OCI-LY1 (cell line): ENCODE measurements around the gene AMPD3.

Source experiments
- H2AFZ ChIP-seq: fragments of 200-600 bp; sonication (generic), shearing (Covaris generic); 2 replicates; pipeline ENCODE4 v1.6.0; 2014; ENCODE audit warnings: antibody characterized with exemption, mild to moderate bottlenecking, low read length
- H3F3A ChIP-seq: fragments of 200-600 bp; sonication (generic), shearing (Covaris generic); 2 replicates; pipeline ENCODE4 v1.6.0; 2014; ENCODE audit warnings: mild to moderate bottlenecking, antibody characterized with exemption, low read length, moderate library complexity; ENCODE audit not compliant: insufficient read depth
- H3K27ac ChIP-seq: fragments of 200-600 bp; sonication (generic); 2 replicates; pipeline ENCODE4 v1.5.1; 2014; ENCODE audit warnings: low read length, mixed run types, mild to moderate bottlenecking, low read depth; ENCODE audit not compliant: poor library complexity, severe bottlenecking
- H3K27me3 ChIP-seq: fragments of 200-600 bp; sonication (generic); 2 replicates; pipeline ENCODE4 v1.6.0; 2014; ENCODE audit warnings: antibody characterized with exemption, mild to moderate bottlenecking, low read length, moderate library complexity; ENCODE audit not compliant: insufficient read depth
- H3K36me3 ChIP-seq: fragments of 200-600 bp; sonication (generic); 2 replicates; pipeline ENCODE4 v1.6.1; 2014; ENCODE audit warnings: mild to moderate bottlenecking, antibody characterized with exemption, low read length, moderate library complexity, mixed read lengths; ENCODE audit not compliant: insufficient read depth
- H3K4me1 ChIP-seq: fragments of 200-600 bp; sonication (generic); 2 replicates; pipeline ENCODE4 v1.5.1; 2014; ENCODE audit warnings: mild to moderate bottlenecking, low read length, moderate library complexity; ENCODE audit not compliant: insufficient read depth, severe bottlenecking
- H3K4me2 ChIP-seq: fragments of 200-600 bp; sonication (generic), shearing (Covaris generic); 2 replicates; pipeline ENCODE4 v1.6.1; 2014; ENCODE audit warnings: low read length
- H3K4me3 ChIP-seq: fragments of 200-600 bp; sonication (generic); 2 replicates; pipeline ENCODE4 v1.5.1; 2014; ENCODE audit warnings: low read length, low read depth, mild to moderate bottlenecking, mixed read lengths; ENCODE audit not compliant: poor library complexity, severe bottlenecking
- H3K79me2 ChIP-seq: fragments of 200-600 bp; shearing (Covaris generic); 2 replicates; pipeline ENCODE4 v1.6.1; 2016; ENCODE audit warnings: mixed run types, low read length, mixed read lengths; ENCODE audit not compliant: insufficient read depth
- H3K9ac ChIP-seq: fragments of 200-600 bp; sonication (generic), shearing (Covaris generic); 2 replicates; pipeline ENCODE4 v1.6.1; 2014; ENCODE audit warnings: mild to moderate bottlenecking, low read length, mixed read lengths
- H3K9me2 ChIP-seq: fragments of 200-600 bp; sonication (generic), shearing (Covaris generic); 2 replicates; pipeline ENCODE4 v1.6.1; 2014; ENCODE audit warnings: low read depth, mild to moderate bottlenecking, low read length, mixed read lengths
- H3K9me3 ChIP-seq: fragments of 200-600 bp; shearing (Covaris generic); 2 replicates; pipeline ENCODE4 v1.6.1; 2014; ENCODE audit warnings: low read length, mixed read lengths
- H4K20me1 ChIP-seq: fragments of 200-600 bp; sonication (generic), shearing (Covaris generic); 2 replicates; pipeline ENCODE4 v1.6.0; 2016; ENCODE audit warnings: mild to moderate bottlenecking, low read length; ENCODE audit not compliant: insufficient read depth
- EZH2 ChIP-seq: fragments of 200-600 bp; sonication (generic), shearing (Covaris generic); IDR thresholded peaks from 2 replicates; pipeline ENCODE4 v1.8.0; 2017; ENCODE audit warnings: borderline replicate concordance, mixed run types, mild to moderate bottlenecking, antibody characterized with exemption, low read length, moderate library complexity, mixed read lengths
- TF ChIP-seq, protein P1 (sequence below): fragments of 200-600 bp; sonication (generic), shearing (Covaris generic); IDR thresholded peaks from 2 replicates; pipeline ENCODE4 v1.5.1; 2017; ENCODE audit warnings: mild to moderate bottlenecking, antibody characterized with exemption, low read length, moderate library complexity, mixed read lengths

AMPD3 gene

DNA sequence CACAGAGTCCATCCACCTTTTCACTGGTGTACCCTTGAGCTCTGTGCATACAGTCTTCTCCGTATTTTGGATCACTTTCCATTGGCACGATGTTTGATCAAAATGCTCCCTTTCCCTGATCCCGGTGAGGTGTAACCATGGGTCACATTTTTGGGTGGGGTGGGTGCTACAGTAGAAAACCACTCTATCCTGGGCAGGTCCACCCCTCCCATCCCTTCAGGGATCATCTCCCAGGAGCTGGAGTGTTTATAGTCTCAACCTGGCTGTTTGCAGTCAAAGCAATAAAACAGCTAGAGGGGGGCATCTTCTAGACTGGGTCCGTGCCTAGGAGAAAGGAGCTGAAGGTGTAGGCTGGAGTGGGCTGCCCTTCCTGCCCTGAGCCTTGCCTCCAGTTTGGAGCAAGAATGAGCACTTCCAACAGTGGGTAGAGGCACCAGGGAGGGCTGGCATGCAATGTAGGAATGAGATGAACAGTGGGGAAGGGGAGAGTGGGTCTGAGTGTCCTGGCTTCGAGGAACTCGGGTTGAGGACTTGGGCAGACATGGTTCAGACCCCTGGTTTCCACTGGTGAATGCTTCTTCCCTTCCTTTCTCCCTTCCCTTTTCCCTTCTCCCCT, 47.1 kb downstream of the AMPD3 start:
- Histone ChIP-seq H3K4me3 (no peak overlapping the region), H3F3A (no peaks in the 10 kb centered on the region), H3K9me2 (no peaks in the 10 kb centered on the region), H3K4me1 (no peaks in the 10 kb centered on the region), H2AFZ (no peak overlapping the region), H3K9me3 (no peaks in the 10 kb centered on the region), H4K20me1 (no peaks in the 10 kb centered on the region), H3K4me2 (no peak overlapping the region), H3K27me3 (no peaks in the 10 kb centered on the region), H3K79me2 (no peaks in the 10 kb centered on the region), H3K36me3 (peaks cover 72% of the 10 kb centered on the region; the same call in 1 of the 2 replicates), H3K27ac (no peak overlapping the region), H3K9ac (no peak overlapping the region)
- no peak for TF ChIP-seq EZH2
- TF ChIP-seq, protein P1, sequence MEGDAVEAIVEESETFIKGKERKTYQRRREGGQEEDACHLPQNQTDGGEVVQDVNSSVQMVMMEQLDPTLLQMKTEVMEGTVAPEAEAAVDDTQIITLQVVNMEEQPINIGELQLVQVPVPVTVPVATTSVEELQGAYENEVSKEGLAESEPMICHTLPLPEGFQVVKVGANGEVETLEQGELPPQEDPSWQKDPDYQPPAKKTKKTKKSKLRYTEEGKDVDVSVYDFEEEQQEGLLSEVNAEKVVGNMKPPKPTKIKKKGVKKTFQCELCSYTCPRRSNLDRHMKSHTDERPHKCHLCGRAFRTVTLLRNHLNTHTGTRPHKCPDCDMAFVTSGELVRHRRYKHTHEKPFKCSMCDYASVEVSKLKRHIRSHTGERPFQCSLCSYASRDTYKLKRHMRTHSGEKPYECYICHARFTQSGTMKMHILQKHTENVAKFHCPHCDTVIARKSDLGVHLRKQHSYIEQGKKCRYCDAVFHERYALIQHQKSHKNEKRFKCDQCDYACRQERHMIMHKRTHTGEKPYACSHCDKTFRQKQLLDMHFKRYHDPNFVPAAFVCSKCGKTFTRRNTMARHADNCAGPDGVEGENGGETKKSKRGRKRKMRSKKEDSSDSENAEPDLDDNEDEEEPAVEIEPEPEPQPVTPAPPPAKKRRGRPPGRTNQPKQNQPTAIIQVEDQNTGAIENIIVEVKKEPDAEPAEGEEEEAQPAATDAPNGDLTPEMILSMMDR, result no peak

- Histone ChIP-seq H3K4me2 (no peak overlapping the region), H3K4me3 (no peak overlapping the region)
Measured at GRCh38 chr11:10502770-10503169, 47.7 kb downstream of the AMPD3 start.

DNA sequence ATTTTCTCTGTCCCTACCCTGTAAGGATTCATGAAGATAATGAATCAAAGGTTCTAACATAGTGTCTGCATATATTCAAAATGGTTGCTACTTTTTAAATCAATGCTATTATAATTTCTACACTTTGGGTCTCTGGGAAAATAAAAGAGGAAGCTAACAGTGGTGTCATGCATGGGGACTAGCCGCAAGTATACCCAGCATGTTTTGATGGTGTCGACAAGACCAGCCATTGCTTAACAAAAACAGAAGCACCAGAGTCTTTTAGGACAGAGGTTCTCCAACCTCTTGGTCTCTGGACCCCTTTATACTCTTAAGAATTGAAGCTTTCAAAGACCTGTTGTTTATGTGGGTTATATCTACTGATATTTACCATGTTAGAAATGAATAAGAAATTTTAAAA, 48.2 kb downstream of the AMPD3 start:
- no peak overlapping the region for H3K27ac ChIP-seq
- no peaks in the 10 kb centered on the region for H3K4me1 ChIP-seq
- H3K9me3 ChIP-seq, result no peaks in the 10 kb centered on the region
- no peaks in the 10 kb centered on the region for H4K20me1 ChIP-seq
- no peaks in the 10 kb centered on the region for H3F3A ChIP-seq
- TF ChIP-seq, protein P1, result no peak
- no peak for TF ChIP-seq EZH2
- peaks cover 64% of the 10 kb centered on the region; the same call in 1 of the 2 replicates for H3K36me3 ChIP-seq
- H3K79me2 ChIP-seq, result no peaks in the 10 kb centered on the region
- H2AFZ ChIP-seq, result no peak overlapping the region
- H3K9me2 ChIP-seq, result no peaks in the 10 kb centered on the region
- H3K27me3 ChIP-seq, result no peaks in the 10 kb centered on the region
- no peak overlapping the region for H3K4me3 ChIP-seq
- H3K4me2 ChIP-seq, result no peak overlapping the region
- no peak overlapping the region for H3K9ac ChIP-seq

More at GRCh38 chr11:10502770-10503169, 47.7 kb downstream of the AMPD3 start:
- Histone ChIP-seq H3K36me3 (peaks cover 68% of the 10 kb centered on the region; the same call in 1 of the 2 replicates), H3K9ac (no peak overlapping the region), H4K20me1 (no peaks in the 10 kb centered on the region), H2AFZ (no peak overlapping the region), H3K27me3 (no peaks in the 10 kb centered on the region), H3K79me2 (no peaks in the 10 kb centered on the region), H3F3A (no peaks in the 10 kb centered on the region), H3K4me1 (no peaks in the 10 kb centered on the region), H3K9me2 (no peaks in the 10 kb centered on the region), H3K27ac (no peak overlapping the region), H3K9me3 (no peaks in the 10 kb centered on the region)
- no peak for TF ChIP-seq EZH2

- no peaks in the 10 kb centered on the region for H4K20me1 ChIP-seq
- H3K4me1 ChIP-seq, result no peaks in the 10 kb centered on the region
- H3K27me3 ChIP-seq, result no peaks in the 10 kb centered on the region
- H3K9me3 ChIP-seq, result no peaks in the 10 kb centered on the region
- no peak overlapping the region for H3K9ac ChIP-seq
- no peak overlapping the region for H3K27ac ChIP-seq
- H3F3A ChIP-seq, result no peaks in the 10 kb centered on the region
- no peaks in the 10 kb centered on the region for H3K9me2 ChIP-seq
- peaks cover 59% of the 10 kb centered on the region; the same call in 1 of the 2 replicates for H3K36me3 ChIP-seq
- no peak overlapping the region for H3K4me2 ChIP-seq
- no peaks in the 10 kb centered on the region for H3K79me2 ChIP-seq
- H3K4me3 ChIP-seq, result no peak overlapping the region
- H2AFZ ChIP-seq, result no peak overlapping the region
- TF ChIP-seq, protein P1, result no peak
- no peak for TF ChIP-seq EZH2
Measured at GRCh38 chr11:10503777-10504480, 48.9 kb downstream of the AMPD3 start.
